ENCODE measurements around the gene UBN2. TPM values are rescaled to one million over a fixed set of nuclear protein-coding genes. Genes with fewer than 3 reads are reported as not detected.

Gene UBN2
- total RNA-seq, 1 donor from 2014 or later: 51.5 TPM

DNA sequence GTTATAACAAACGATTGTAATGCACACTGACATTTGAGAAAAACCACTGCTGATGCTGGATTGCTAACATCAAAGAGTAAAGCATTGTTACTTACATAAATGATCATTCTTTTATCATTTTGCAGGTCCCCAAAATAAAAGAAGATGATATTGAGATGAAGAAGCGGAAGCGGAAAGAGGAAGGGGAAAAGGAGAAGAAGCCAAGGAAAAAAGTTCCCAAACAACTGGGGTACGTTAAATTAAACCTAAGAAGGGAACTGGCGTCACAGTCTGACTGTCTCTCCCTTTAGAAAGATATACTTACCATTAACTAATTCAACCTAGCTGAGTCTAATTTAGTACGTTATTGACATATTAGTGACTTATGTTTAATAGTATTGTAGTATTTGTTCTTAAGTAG is 28.1 kb downstream of the UBN2 start:
- Mint-ChIP-seq H3K36me3 (ENCODE audit: insufficient read depth) (peaks cover 26% of the 10 kb centered on the region), H3K4me1 (ENCODE audit: low read depth) (peaks cover 4% of the 10 kb centered on the region), H3K27me3 (no peaks in the 10 kb centered on the region), H3K9me3 (ENCODE audit: low read depth) (no peaks in the 10 kb centered on the region), H3K4me3 (ENCODE audit: low read depth) (no peak overlapping the region), H3K27ac (no peak overlapping the region)
- no peak for DNase-seq (ENCODE audit: low spot score, unreplicated experiment)
- TF ChIP-seq, protein P1, sequence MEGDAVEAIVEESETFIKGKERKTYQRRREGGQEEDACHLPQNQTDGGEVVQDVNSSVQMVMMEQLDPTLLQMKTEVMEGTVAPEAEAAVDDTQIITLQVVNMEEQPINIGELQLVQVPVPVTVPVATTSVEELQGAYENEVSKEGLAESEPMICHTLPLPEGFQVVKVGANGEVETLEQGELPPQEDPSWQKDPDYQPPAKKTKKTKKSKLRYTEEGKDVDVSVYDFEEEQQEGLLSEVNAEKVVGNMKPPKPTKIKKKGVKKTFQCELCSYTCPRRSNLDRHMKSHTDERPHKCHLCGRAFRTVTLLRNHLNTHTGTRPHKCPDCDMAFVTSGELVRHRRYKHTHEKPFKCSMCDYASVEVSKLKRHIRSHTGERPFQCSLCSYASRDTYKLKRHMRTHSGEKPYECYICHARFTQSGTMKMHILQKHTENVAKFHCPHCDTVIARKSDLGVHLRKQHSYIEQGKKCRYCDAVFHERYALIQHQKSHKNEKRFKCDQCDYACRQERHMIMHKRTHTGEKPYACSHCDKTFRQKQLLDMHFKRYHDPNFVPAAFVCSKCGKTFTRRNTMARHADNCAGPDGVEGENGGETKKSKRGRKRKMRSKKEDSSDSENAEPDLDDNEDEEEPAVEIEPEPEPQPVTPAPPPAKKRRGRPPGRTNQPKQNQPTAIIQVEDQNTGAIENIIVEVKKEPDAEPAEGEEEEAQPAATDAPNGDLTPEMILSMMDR (IDR thresholded peaks at IDR 0.05; ENCODE audit: unreplicated experiment): no peak

DNA sequence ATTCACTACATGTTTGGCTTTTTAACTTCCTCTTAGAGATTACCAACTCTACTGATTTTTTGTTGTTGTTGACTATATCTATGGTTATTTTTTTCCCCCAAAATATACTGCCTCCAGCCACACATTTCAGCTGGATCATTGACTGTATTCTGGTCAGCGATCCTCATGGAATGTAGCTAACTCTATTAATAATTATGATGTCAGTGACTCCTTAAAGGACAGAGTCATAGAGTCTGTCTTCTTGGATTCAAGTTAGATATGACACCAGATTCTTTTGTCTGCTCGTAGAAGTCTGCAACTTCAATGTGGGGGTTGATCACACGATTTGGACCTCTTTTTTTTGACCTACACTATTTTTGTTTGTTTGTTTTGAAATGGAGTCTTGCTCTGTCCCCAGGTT is 33.2 kb downstream of the UBN2 start:
- H3K9me3 Mint-ChIP-seq (ENCODE audit: low read depth): no peaks in the 10 kb centered on the region

DNA sequence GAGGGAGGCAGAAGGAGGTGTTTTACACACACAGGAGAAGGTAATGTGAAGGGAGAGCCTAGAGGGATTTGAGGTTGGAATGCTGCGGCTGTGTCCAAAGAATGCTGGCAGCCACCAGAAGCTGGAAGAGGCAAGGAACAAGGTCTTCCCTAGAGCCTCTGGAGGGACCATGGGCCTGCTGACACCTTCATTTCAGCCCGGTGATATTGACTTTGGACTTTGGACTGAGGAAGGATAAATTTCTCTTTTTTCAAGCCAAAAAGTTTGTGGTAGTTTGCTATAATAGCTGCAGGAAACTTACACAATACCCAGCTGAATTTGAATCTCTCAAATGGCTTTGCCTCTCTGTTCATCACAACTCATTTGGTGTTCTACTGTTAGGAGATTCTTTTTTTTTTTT is 34.6 kb downstream of the UBN2 start:
- Mint-ChIP-seq H3K36me3 (ENCODE audit: insufficient read depth) (peaks cover 25% of the 10 kb centered on the region), H3K9me3 (ENCODE audit: low read depth) (no peaks in the 10 kb centered on the region), H3K27me3 (no peaks in the 10 kb centered on the region), H3K27ac (no peak overlapping the region), H3K4me1 (ENCODE audit: low read depth) (no peaks in the 10 kb centered on the region), H3K4me3 (ENCODE audit: low read depth) (no peak overlapping the region)
- DNase-seq (ENCODE audit: low spot score, unreplicated experiment): no peak
- TF ChIP-seq, protein P1 (IDR thresholded peaks at IDR 0.05; ENCODE audit: unreplicated experiment): no peak

More for the DNA sequence above, 33.2 kb downstream of the UBN2 start:
- Mint-ChIP-seq H3K4me1 (ENCODE audit: low read depth) (no peaks in the 10 kb centered on the region), H3K4me3 (ENCODE audit: low read depth) (no peak overlapping the region), H3K27me3 (no peaks in the 10 kb centered on the region), H3K27ac (peak overlapping the region; percentile 56), H3K36me3 (ENCODE audit: insufficient read depth) (peaks cover 26% of the 10 kb centered on the region)
- no peak for DNase-seq (ENCODE audit: low spot score, unreplicated experiment)
- TF ChIP-seq, protein P1 (IDR thresholded peaks at IDR 0.05; ENCODE audit: unreplicated experiment): no peak

DNA sequence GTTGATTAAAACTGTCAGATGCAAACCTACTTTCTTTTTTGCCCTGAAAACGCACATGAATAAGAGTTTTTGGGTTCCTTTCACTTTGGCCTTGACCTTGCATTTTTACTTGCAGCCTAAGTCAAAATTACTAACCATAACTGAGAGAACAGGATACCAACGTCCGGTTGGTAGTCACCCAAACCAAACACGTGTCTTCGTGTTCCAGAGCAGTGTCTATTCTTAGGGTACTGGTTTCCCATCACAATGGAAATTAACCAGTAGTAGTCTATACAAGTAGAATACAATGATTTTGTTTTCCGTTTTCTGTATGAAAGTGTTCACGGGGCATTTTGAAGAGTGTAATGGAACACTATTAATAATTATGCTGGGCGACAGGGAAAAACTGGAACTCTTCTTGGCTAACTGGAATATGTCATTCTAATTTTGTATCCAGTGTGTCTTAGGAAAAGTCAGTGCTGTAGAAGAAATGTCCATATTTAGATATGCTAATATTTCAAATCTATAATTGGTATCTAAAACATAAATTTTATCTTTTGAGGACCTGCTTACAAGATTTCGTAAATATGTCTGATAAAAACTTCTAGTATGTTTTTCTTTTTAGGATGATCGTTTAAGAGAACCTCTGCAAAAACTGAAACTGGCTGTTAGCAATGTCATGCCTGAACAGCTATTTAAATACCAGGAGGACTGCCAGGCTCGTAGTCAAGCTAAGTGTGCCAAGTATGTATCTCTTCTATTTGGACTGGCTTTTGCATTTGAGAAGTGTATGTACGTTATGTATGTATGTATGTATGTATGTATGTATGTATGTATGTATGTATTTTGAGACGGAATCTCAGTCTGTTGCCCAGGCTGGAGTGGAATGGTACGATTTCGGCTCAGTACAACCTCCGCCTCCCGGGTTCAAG is 40.9 kb downstream of the UBN2 start:
- Mint-ChIP-seq H3K27me3 (no peaks in the 10 kb centered on the region), H3K36me3 (ENCODE audit: insufficient read depth) (peaks cover 15% of the 10 kb centered on the region), H3K9me3 (ENCODE audit: low read depth) (no peaks in the 10 kb centered on the region), H3K27ac (peak overlapping the region; percentile 83), H3K4me1 (ENCODE audit: low read depth) (no peaks in the 10 kb centered on the region), H3K4me3 (ENCODE audit: low read depth) (no peak overlapping the region)
- DNase-seq (ENCODE audit: low spot score, unreplicated experiment): no peak
- TF ChIP-seq, protein P1 (IDR thresholded peaks at IDR 0.05; ENCODE audit: unreplicated experiment): no peak

DNA sequence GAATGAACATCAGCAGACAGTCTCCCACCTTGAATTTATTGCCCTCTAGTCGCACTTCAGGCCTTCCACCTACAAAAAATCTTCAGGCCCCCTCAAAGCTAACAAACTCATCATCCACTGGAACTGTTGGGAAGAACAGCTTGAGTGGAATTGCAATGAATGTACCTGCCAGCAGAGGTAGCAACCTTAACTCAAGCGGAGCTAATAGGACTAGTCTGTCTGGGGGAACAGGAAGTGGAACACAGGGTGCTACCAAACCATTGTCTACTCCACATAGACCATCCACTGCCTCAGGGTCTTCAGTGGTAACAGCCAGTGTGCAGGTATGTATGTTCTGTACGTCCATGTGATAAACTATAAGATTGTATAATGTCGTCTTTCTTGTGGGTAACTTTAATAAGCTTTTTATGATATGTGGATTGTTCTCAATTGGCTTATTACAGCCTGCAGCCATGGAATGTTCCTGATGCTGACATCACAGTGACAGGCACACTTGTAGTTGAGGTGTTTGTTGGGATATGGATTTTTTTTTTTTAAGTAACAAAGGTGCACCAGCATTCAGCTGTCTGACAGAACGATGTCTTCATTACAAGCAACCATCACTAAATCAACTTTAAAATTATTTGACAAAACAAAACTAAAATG is 53.3 kb downstream of the UBN2 start:
- Mint-ChIP-seq H3K4me3 (ENCODE audit: low read depth) (no peak overlapping the region), H3K9me3 (ENCODE audit: low read depth) (no peaks in the 10 kb centered on the region), H3K36me3 (ENCODE audit: insufficient read depth) (peaks cover 28% of the 10 kb centered on the region), H3K4me1 (ENCODE audit: low read depth) (peaks cover 3% of the 10 kb centered on the region), H3K27ac (no peak overlapping the region), H3K27me3 (no peaks in the 10 kb centered on the region)
- no peak for DNase-seq (ENCODE audit: low spot score, unreplicated experiment)
- TF ChIP-seq, protein P1 (IDR thresholded peaks at IDR 0.05; ENCODE audit: unreplicated experiment): no peak

Data from progenitor cell of endocrine pancreas (in vitro differentiated cells).